NCI-H146 treated with DMSO at 0.1 percent for 48 hours (cell line): ENCODE measurements around the gene EXD3.

Experiments
- DNase-seq: peaks from one replicate; lab custom pipeline; 2025; ENCODE audit not compliant: unreplicated experiment; lab: John Stamatoyannopoulos, UW

The EXD3 gene

GRCh38 chr9:137367506-137368430, 55.2 kb downstream of the EXD3 start:
- DNase-seq: no peak

GRCh38 chr9:137366891-137367381, 56.0 kb downstream of the EXD3 start:
- DNase-seq: no peak

- no peak for DNase-seq
These were observed 56.5 kb downstream of the EXD3 start for GRCh38 chr9:137366445-137366810.

DNA sequence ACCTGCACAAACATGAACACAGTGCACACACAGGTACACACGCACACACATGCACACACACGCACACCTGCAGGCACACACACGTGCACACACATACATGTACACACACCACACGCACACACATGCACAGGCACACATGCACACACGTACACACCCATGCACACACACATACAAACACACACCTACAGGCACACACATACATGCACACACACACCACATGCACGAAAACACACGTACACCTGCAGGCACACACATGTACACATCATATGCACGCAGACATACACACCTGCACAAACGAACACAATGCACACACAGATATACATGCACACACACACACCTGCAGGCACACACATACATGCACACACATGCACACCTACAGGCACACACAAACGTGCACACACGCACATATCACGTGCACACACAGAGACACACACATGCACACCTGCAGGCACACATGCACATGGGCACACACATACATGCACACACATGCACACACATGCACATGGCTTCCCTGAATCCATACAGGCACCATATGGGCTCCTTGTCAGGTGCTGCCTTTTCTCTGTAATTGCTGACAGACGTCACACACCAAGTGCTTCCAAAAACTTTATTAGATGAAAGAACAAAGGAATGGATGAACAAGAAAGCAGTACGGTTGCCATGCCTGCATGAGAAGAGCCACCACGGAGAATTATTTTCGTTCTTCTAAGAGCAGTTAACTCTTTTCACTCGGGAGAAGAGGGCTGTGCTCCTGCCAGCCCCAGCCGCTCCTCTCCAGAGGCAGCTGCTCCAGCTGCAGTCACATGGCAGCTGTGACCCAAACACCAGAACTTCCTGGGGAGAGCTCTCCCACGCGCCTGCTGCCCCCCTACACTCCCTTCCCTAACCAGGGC, 57.2 kb downstream of the EXD3 start:
- no peak for DNase-seq

DNA sequence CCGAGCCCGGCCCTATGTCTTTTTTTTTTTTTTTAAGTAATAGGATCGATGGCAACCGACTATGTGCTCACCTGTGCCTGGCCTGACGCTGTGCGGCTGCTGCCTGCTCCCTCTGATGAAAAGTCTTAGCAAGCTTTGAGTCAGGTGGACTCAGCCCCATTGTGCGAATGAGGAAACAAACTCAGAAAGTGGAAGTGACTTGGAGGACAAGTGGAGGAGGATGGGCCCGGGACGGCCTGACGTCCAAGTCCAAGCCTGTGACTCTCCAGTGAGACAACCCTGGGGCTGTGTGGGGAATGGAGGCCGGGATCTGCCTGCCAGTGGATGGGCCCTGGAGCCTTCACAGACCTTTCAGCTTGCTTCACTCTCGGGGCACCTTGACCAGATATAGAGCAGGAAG, 57.9 kb downstream of the EXD3 start:
- DNase-seq: no peak

GRCh38 chr9:137359850-137360249, 63.1 kb downstream of the EXD3 start:
- no peak for DNase-seq

- DNase-seq: no peak
These were observed 64.8 kb downstream of the EXD3 start for GRCh38 chr9:137358126-137358525.

- no peak for DNase-seq
These were observed 65.8 kb downstream of the EXD3 start for GRCh38 chr9:137357166-137357565.

DNA sequence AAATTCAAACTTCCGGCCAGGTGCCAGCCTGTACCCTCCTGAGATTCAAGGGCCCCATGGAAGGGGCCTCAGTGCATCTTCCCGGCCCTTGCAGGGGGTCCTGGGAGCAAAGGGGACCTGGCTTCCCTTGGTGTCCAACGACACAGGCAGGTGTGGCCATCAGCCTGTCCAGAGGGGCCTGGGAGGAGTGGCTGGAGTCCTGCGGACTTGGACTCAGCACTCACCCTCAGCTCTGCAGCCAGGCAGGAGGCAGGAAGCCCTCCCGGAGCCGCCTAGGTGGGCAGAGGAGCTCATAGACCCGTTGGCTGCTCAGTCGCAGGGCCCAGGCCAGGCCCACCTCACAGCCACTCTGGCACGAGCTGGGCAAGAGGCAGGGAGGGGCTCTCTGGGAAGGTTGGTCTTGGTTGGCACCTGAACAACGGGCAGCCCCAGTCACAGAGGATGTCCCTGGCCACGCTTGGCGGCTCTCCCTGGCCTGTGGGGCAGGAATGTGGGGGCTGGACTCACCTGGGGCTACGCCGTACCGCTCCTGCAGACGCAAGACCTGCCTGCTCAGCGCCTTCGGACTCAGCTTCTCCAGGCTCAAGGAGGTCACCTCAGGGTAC, 67.1 kb downstream of the EXD3 start:
- DNase-seq: no peak

DNA sequence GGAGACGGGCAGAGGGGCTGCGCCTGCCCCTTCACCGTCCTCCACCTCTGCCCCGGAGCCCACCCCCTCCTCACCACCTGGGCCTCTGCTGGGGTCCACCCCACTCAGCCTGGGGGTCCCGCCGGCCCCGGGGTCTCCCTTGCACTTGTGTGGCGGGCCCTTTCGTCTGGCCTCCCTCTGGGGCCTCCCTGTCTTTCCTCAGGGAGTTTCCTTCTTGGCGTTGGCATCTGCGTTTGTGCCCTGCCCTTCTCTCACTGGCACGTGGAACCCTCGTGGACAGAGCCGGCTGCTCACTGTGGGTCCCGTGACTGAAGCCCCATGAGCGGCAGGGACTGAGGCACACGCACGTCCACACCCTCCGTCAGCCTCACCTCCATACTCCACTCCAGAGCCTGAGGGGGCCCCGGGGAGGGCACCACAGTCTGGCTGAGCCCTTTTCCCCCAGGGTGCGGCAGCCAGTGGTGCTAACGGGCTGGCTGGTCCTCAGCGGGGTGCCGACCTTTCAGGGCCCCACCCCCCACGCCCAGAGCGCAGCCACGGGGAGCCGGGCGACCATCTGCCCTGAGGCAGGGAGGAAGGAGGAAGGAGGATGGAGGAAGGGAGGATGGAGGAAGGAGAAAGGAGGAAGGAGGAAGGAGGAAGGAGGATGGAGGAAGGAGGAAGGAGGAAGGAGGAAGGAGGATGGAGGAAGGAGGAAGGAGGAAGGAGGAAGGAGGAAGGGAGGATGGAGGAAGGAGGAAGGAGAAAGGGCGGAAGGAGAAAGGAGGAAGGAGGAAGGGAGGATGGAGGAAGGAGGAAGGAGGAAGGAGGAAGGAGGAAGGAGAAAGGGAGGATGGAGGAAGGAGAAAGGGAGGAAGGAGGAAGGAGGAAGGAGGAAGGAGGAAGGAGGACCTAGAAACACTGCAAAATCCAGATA, 67.9 kb downstream of the EXD3 start:
- DNase-seq: no peak

GRCh38 chr9:137354153-137354844, 68.7 kb downstream of the EXD3 start:
- DNase-seq: no peak

- no peak for DNase-seq
These were observed 69.5 kb downstream of the EXD3 start for GRCh38 chr9:137353223-137354152.

GRCh38 chr9:137352511-137353222, 70.3 kb downstream of the EXD3 start:
- no peak for DNase-seq

GRCh38 chr9:137351781-137352501, 71.0 kb downstream of the EXD3 start:
- DNase-seq: no peak

- no peak for DNase-seq
These were observed 72.0 kb downstream of the EXD3 start for GRCh38 chr9:137350696-137351584.

GRCh38 chr9:137349471-137350033, 73.4 kb downstream of the EXD3 start:
- DNase-seq: no peak
